Motor neuron (in vitro differentiated cells): ENCODE data around the gene CIRBP. TPM values are rescaled to one million over a fixed set of nuclear protein-coding genes. Genes with fewer than 3 reads are reported as not detected.
A peak's percentile ranks its signal among the peaks of the same experiment; 100 is the strongest.

Experiments
- ATAC-seq, 8 experiments: fragments of 200-7000 bp; cut with Tn5 transposase; replicated peaks in 6 of 8; 2 replicates each; pipeline ENCODE4 v1.8.0; 2021; ENCODE audit warnings: mild to moderate bottlenecking in 8 of 8, moderate library complexity in 8 of 8
- H3K27ac ChIP-seq, 2 donors: fragments of 250-450 bp; sonication (Bioruptor Pico); 2 replicates each; pipeline ENCODE4 v1.9.0; 2021; ENCODE audit warnings: antibody characterized with exemption in 2 of 2, mild to moderate bottlenecking in 2 of 2, moderate library complexity in 1 of 2
- H3K4me1 ChIP-seq, 2 donors: fragments of 250-450 bp; sonication (Bioruptor Pico); replicated peaks in 1 of 2; 2 replicates each; pipeline ENCODE4 v1.6.1; 2021; ENCODE audit warnings: antibody characterized with exemption in 2 of 2, mild to moderate bottlenecking in 2 of 2, moderate library complexity in 1 of 2
- H3K4me3 ChIP-seq, 5 donors: fragments of 250-450 bp; sonication (Bioruptor Pico); 2 replicates each; pipeline ENCODE4 v1.9.0; 2021; ENCODE audit warnings: antibody characterized with exemption in 5 of 5, mild to moderate bottlenecking in 5 of 5, moderate library complexity in 4 of 5
- WGBS, 10 experiments: fragments of 450-650 bp; shearing (Covaris generic); methylation state at CpG; one replicate each; pipeline ENCODE4 v1.0.0; 2022; 5-methylcytosine and 5-hydroxymethylcytosine counted together
- in situ Hi-C, 9 experiments: fragments of 400-800 bp; cut with MboI; loops; one replicate each; pipeline ENCODE4 v1.15.0; 2021; ENCODE audit warnings: low sequenced_read_pairs in 9 of 9, low pct_unique_long_range_greater_than_20kb in 2 of 9; ENCODE audit not compliant: unreplicated experiment in 9 of 9
- total RNA-seq, 8 experiments: library from RNA; unstranded; fragments of 300-600 nt; gene quantifications; 2 replicates each; pipeline versions ENCODE4 v1.2.3 to v1.2.4, GENCODE V29; 2022

The CIRBP gene
- total RNA-seq, 8 experiments from 2014 or later = 354 to 1,038 (median 830) TPM

- ATAC-seq = peak; percentile 9 to 38 (median 32)
- peak overlapping the region; percentile 36 to 46 (median 42) for H3K4me3 ChIP-seq
- H3K4me1 ChIP-seq = peaks cover 64 to 73% of the 10 kb centered on the region in 2 donors
- 26 to 28% methylated on average over 4 to 8 of the region's 84 CpGs; no CpG with 5 or more reads in 8 of the 10 experiments for WGBS, 10 experiments
- in situ Hi-C loops = no loop called here
- H3K27ac ChIP-seq = peak overlapping the region; percentile 84 to 90
These were observed 2.8 kb upstream of the CIRBP start for GRCh38 chr19:1266129-1266915.

GRCh38 chr19:1266916-1267476, 2.1 kb upstream of the CIRBP start:
- ATAC-seq = peak; percentile 2 to 25 (median 12)
- in situ Hi-C loops = no loop called here
- peaks cover 58 to 67% of the 10 kb centered on the region in 2 donors for H3K4me1 ChIP-seq
- peak overlapping the region; percentile 84 to 90 for H3K27ac ChIP-seq
- H3K4me3 ChIP-seq = peak overlapping the region; percentile 36 to 46 (median 42)
- WGBS, 10 experiments = 0 to 16% (median 8%) methylated on average over 1 to 18 of the region's 59 CpGs; no CpG with 5 or more reads in 5 of the 10 experiments

- Histone ChIP-seq H3K4me1 (peaks cover 51 to 61% of the 10 kb centered on the region in 2 donors), H3K4me3 (peak overlapping the region; percentile 36 to 46 (median 42)), H3K27ac (peak overlapping the region; percentile 84 to 90)
- 0 to 100% (median 35%) methylated on average over 1 to 2 of the region's 35 CpGs; no CpG with 5 or more reads in 4 of the 10 experiments for WGBS, 10 experiments
- peak in 5 of 8 experiments; percentile 6 to 26 (median 17) for ATAC-seq
- in situ Hi-C loops = no loop called here
These were observed 1.5 kb upstream of the CIRBP start for GRCh38 chr19:1267477-1268225.

DNA sequence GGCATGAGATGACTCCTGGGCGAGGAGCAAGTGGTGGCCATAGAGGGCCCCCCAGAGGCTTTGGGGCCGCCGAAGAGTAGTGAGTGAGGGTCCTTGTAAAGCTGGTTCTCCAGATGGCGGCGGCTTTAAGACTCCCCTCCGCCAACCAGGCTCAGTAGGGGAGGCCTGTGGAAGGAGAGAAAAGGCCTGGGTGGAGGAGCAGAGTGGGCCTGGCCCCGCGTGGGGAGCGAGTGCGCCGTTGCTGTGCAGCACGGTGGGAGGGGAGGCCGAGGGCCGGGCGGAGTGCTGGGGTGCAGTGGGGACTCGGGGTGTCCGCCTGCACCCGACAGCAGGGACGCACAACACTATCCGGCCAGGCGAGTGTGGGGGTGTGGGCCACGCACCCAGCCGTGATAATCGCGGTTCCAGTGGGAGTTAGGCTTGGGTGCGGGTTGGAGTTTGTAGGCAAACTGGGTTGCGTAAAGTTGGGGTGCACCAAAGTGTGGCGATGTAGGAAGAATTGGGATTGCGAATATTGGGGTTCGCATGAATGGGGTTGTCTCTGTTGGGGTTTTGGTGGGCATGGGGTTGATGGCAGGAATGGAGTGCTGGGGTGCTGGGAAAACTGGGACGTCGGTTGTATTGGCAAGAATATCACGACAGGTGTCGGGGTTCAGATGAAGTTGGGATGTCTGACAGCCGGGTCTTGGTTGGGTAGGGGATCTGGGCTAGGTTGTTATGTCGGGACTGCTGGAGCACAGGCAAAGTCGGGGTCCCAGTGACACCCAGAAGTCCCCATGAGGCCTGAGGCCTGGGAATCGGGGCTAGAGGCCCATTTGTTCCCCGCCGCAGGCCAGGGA, 687 bp upstream of the CIRBP start:
- in situ Hi-C loops = no loop called here
- H3K4me1 ChIP-seq = peaks cover 48 to 54% of the 10 kb centered on the region in 2 donors
- 17 to 100% (median 71%) methylated on average over 1 to 7 of the region's 40 CpGs; no CpG with 5 or more reads in 2 of the 10 experiments for WGBS, 10 experiments
- peak overlapping the region; percentile 84 to 90 for H3K27ac ChIP-seq
- no peak for ATAC-seq
- peak overlapping the region in 4 of 5 donors; percentile 4 to 97 (median 66) for H3K4me3 ChIP-seq

DNA sequence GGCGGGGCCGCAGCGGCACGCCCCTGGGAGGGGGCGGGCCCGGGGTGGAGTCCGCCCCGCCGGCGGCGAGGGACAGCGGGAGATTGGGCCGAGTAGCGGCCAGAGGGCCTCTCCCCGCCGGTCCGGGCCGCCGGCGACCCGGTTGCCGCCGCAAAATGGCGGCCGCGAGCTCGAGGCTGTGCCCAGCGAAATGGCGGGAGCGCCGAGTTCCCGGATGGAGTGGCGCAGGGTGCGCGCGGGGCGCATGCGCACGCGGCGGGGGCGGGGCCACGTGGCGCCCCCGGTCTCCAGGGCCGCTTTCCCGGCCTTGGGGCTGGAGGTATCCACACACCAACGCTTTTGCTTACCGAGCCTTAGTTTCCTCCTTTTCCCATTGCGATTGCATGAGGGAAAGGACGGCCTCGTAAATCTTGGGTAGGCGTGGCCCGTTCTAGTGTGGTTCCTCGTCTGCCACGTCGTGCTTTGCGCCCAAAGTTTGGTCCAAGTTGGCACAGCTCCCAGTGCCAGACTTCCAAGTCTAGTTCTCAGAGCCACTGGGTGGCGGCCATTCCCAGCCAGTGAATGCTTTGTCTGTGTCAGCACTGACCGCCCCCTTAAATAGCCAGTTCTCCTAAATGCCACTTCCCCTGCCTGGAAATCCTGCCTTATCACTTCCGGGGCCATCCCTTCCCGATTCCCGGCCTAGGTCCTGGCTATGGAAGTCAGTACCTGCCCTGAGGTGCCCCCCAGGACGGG, 513 bp downstream of the CIRBP start:
- WGBS, 10 experiments = 0 to 3% (median 0%) methylated on average over 1 to 11 of the region's 64 CpGs; no CpG with 5 or more reads in 5 of the 10 experiments
- peak; percentile 2 to 20 (median 7) for ATAC-seq

GRCh38 chr19:1270213-1270853, 1.2 kb downstream of the CIRBP start:
- 0 to 47% (median 18%) methylated on average over 1 to 4 of the region's 8 CpGs; no CpG with 5 or more reads in 2 of the 10 experiments for WGBS, 10 experiments
- H3K4me3 ChIP-seq = peak overlapping the region; percentile 94 to 98 (median 96)
- in situ Hi-C loops = no loop called here
- peak overlapping the region; percentile 100 for H3K27ac ChIP-seq
- H3K4me1 ChIP-seq = peaks cover 51 to 52% of the 10 kb centered on the region in 2 donors
- no peak for ATAC-seq

More for the DNA sequence above, 513 bp downstream of the CIRBP start:
- in situ Hi-C loops = no loop called here
- H3K4me3 ChIP-seq = peak overlapping the region; percentile 94 to 98 (median 96)
- H3K27ac ChIP-seq = peak overlapping the region; percentile 100
- peaks cover 53 to 55% of the 10 kb centered on the region in 2 donors for H3K4me1 ChIP-seq

DNA sequence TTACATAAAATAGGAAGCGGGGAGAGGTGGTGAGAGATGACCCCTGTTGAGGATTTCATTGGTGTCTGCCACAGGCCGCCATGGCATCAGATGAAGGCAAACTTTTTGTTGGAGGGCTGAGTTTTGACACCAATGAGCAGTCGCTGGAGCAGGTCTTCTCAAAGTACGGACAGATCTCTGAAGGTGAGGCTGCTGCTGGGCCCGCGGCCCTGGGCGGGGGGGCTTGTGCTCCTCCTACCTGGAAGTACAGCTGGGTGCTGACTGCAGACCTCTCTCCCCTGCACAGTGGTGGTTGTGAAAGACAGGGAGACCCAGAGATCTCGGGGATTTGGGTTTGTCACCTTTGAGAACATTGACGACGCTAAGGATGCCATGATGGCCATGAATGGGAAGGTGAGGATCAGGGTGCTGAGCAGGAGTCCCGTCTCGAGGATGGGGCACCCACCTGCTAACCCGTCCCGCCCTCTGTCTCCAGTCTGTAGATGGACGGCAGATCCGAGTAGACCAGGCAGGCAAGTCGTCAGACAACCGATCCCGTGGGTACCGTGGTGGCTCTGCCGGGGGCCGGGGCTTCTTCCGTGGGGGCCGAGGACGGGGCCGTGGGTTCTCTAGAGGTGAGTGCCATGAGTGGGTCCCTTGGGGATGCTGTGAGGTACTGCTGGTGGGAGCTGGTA, 1.9 kb downstream of the CIRBP start:
- ATAC-seq = no peak
- no peak overlapping the region for H3K27ac ChIP-seq
- 36 to 100% (median 80%) methylated on average over 1 to 7 of the region's 26 CpGs; no CpG with 5 or more reads in 1 of the 10 experiments for WGBS, 10 experiments
- in situ Hi-C loops = no loop called here
- peak overlapping the region in 3 of 5 donors; percentile 94 to 98 (median 97) for H3K4me3 ChIP-seq
- peaks cover 45% of the 10 kb centered on the region in 2 donors for H3K4me1 ChIP-seq

GRCh38 chr19:1271528-1272422, 2.6 kb downstream of the CIRBP start:
- in situ Hi-C loops = no loop called here
- no peak for ATAC-seq
- no peak overlapping the region for H3K4me3 ChIP-seq
- no peak overlapping the region for H3K27ac ChIP-seq
- peaks cover 47% of the 10 kb centered on the region in 2 donors for H3K4me1 ChIP-seq
- WGBS, 10 experiments = 70 to 100% (median 89%) methylated on average over 1 to 13 of the region's 37 CpGs; no CpG with 5 or more reads in 3 of the 10 experiments

DNA sequence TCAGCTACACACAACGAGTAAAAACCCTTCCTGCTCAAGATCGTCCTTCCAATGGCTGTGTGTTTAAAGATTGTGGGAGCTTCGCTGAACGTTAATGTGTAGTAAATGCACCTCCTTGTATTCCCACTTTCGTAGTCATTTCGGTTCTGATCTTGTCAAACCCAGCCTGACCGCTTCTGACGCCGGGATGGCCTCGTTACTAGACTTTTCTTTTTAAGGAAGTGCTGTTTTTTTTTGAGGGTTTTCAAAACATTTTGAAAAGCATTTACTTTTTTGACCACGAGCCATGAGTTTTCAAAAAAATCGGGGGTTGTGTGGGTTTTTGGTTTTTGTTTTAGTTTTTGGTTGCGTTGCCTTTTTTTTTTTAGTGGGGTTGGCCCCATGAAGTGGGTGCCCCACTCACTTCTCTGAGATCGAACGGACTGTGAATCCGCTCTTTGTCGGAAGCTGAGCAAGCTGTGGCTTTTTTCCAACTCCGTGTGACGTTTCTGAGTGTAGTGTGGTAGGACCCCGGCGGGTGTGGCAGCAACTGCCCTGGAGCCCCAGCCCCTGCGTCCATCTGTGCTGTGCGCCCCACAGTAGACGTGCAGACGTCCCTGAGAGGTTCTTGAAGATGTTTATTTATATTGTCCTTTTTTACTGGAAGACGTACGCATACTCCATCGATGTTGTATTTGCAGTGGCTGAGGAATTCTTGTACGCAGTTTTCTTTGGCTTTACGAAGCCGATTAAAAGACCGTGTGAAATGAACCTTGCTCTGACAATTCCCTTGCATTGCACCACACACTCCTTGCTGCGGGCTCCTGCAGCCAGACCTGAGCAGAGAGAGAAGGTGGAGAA, 3.5 kb downstream of the CIRBP start:
- no peak for ATAC-seq
- Histone ChIP-seq H3K4me3 (no peak overlapping the region), H3K27ac (no peak overlapping the region), H3K4me1 (peaks cover 39 to 40% of the 10 kb centered on the region in 2 donors)
- WGBS, 10 experiments = 78 to 97% (median 87%) methylated on average over 6 to 28 of the region's 33 CpGs
- in situ Hi-C loops = no loop called here
